Measurements from ENCODE around the gene POLA2.

The POLA2 gene

DNA sequence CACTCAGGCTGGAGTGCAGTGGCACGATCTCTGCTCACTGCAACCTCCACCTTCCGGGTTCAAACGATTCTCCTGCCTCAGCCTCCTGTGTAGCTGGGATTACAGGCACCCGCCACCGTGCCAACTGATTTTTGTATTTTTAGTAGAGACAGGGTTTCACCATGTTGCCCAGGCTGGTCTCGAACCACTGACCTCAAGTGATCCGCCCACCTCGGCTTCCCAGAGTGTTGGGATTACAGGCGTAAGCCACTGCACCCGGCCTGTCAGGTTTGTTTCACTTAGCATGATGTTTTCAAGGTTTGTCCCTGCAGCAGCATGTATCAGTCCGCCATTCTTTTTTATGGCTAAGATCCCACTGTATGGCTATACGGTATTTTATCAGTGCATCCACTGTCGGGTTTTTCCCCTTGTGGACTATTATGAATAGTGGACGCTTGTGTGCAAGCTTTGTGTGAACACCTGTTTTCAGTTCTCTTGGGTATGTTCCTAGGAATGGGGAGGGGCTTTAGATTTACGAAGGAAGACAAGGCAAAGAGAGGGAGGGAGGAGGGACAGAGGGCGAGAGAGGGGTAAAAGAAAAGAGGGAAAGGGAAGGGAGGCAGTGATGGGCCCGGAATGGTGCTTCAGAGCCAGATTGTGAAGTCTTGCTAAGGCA is 39.0 kb downstream of the POLA2 start:
- DNase-seq (ENCODE audit: low spot score) = no peak
- Mint-ChIP-seq H3K27me3 (ENCODE audit: low read depth) (no peaks in the 10 kb centered on the region), H3K9me3 (no peaks in the 10 kb centered on the region), H3K36me3 (ENCODE audit: low read depth) (peaks cover 15% of the 10 kb centered on the region), H3K4me3 (no peak overlapping the region), H3K27ac (no peak overlapping the region), H3K4me1 (ENCODE audit: low read depth) (no peaks in the 10 kb centered on the region)

- Mint-ChIP-seq H3K4me1 (ENCODE audit: low read depth) (no peaks in the 10 kb centered on the region), H3K27me3 (ENCODE audit: low read depth) (no peaks in the 10 kb centered on the region), H3K27ac (peak overlapping the region; percentile 17), H3K4me3 (no peak overlapping the region), H3K36me3 (ENCODE audit: low read depth) (peaks cover 8% of the 10 kb centered on the region), H3K9me3 (no peaks in the 10 kb centered on the region)
- no peak for DNase-seq (ENCODE audit: low spot score)
Observed at GRCh38 chr11:65301491-65302329, 39.9 kb downstream of the POLA2 start.

GRCh38 chr11:65303555-65303954 is 41.8 kb downstream of the POLA2 start:
- no peaks in the 10 kb centered on the region for H3K9me3 Mint-ChIP-seq
- H3K4me3 Mint-ChIP-seq = no peak overlapping the region
- H3K27me3 Mint-ChIP-seq (ENCODE audit: low read depth) = no peaks in the 10 kb centered on the region
- H3K27ac Mint-ChIP-seq = no peak overlapping the region
- no peak for DNase-seq (ENCODE audit: low spot score)
- no peaks in the 10 kb centered on the region for H3K4me1 Mint-ChIP-seq (ENCODE audit: low read depth)
- H3K36me3 Mint-ChIP-seq (ENCODE audit: low read depth) = peaks cover 8% of the 10 kb centered on the region

GRCh38 chr11:65304110-65304509 is 42.3 kb downstream of the POLA2 start:
- Mint-ChIP-seq H3K9me3 (no peaks in the 10 kb centered on the region), H3K27me3 (ENCODE audit: low read depth) (no peaks in the 10 kb centered on the region), H3K4me1 (ENCODE audit: low read depth) (no peaks in the 10 kb centered on the region), H3K36me3 (ENCODE audit: low read depth) (peaks cover 8% of the 10 kb centered on the region), H3K4me3 (no peak overlapping the region), H3K27ac (no peak overlapping the region)
- DNase-seq (ENCODE audit: low spot score) = no peak

- H3K9me3 Mint-ChIP-seq = no peaks in the 10 kb centered on the region
Observed at GRCh38 chr11:65304613-65305012, 42.9 kb downstream of the POLA2 start.

GRCh38 chr11:65305501-65306268 is 43.9 kb downstream of the POLA2 start:
- Mint-ChIP-seq H3K9me3 (no peaks in the 10 kb centered on the region), H3K4me1 (ENCODE audit: low read depth) (no peaks in the 10 kb centered on the region), H3K27ac (no peak overlapping the region), H3K27me3 (ENCODE audit: low read depth) (no peaks in the 10 kb centered on the region), H3K36me3 (ENCODE audit: low read depth) (peaks cover 7% of the 10 kb centered on the region), H3K4me3 (no peak overlapping the region)
- no peak for DNase-seq (ENCODE audit: low spot score)

More at GRCh38 chr11:65304613-65305012, 42.9 kb downstream of the POLA2 start:
- Mint-ChIP-seq H3K27me3 (ENCODE audit: low read depth) (no peaks in the 10 kb centered on the region), H3K27ac (no peak overlapping the region), H3K4me3 (no peak overlapping the region), H3K4me1 (ENCODE audit: low read depth) (no peaks in the 10 kb centered on the region), H3K36me3 (ENCODE audit: low read depth) (peaks cover 8% of the 10 kb centered on the region)
- no peak for DNase-seq (ENCODE audit: low spot score)

DNA sequence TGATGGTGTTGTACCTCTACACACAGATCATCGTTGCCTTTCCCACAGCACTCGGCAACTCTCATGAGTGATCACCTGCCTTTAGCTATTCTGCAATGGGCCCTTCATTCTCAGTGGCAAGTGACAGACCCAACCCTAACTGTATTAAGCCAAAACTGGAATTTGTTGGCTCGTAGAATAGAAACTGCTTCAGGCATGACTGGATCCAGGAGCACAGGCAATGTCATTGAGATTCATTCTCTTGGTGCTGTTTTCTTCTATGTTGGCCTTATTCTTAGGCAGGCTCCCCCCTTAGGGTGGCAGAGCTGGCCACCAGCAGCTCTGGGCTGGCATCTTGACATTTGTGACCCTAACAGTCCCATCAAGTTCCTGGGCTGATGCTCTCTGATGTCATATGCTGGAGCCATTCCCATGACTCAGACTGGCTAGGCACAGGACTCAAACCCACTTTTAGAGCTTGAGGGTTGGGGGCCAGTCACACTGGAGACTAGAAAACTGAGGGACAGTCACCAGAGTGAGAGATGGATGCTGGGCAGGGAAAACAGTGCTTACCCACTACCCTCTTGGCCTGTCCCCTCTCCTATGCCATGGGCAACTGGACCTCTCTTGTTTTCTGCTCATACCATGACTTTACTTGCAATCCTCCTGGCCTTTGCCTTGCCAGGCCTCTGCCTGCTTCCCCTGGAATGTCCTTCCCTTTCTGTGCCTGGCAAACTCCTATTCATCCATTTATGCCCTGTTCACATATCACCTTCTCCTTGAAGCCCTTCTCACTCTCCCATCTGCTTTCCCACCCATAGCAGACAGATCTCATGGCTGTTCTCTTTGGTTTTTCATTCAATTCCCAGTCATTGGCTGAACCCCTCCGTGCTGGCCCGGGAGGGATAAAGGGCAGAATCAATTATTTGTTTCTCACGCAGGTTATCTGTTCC is 45.8 kb downstream of the POLA2 start:
- no peaks in the 10 kb centered on the region for H3K4me1 Mint-ChIP-seq (ENCODE audit: low read depth)
- no peak for DNase-seq (ENCODE audit: low spot score)

DNA sequence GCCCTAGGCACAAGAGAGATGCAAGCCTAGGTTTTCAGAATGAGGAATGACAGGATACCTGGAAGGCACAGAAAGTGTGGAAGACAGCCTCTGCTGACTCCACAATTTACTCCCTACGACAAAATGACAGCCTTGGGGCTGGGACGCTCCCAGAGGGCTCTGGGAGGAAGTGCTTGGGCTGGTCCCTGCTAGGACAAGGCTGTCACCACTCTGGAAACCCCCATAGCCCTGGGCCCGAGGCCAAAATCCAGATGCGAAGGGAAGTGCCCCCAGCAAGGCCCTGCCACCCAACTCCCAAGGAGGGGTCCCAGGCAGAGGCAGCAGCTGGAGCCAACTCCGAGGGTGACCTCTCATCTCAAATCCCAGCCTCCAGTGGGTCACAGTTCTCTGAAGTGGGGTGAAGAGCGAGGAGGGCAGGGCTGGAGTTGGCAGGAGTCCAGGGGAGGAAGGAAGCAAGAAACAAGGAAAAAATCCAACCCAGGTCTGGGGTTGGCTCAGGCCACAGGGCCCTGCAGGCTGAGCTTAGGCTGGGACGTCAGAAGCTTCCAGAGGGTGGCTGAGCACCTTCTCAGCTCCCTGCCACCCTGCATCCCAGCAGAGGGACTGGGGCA is 46.6 kb downstream of the POLA2 start:
- no peaks in the 10 kb centered on the region for H3K27me3 Mint-ChIP-seq (ENCODE audit: low read depth)
- H3K4me3 Mint-ChIP-seq = no peak overlapping the region
- H3K4me1 Mint-ChIP-seq (ENCODE audit: low read depth) = no peaks in the 10 kb centered on the region
- no peak overlapping the region for H3K27ac Mint-ChIP-seq
- no peak for DNase-seq (ENCODE audit: low spot score)
- H3K9me3 Mint-ChIP-seq = no peaks in the 10 kb centered on the region
- peaks cover 7% of the 10 kb centered on the region for H3K36me3 Mint-ChIP-seq (ENCODE audit: low read depth)

More for the DNA sequence above, 45.8 kb downstream of the POLA2 start:
- Mint-ChIP-seq H3K4me3 (no peak overlapping the region), H3K27me3 (ENCODE audit: low read depth) (no peaks in the 10 kb centered on the region), H3K9me3 (no peaks in the 10 kb centered on the region), H3K36me3 (ENCODE audit: low read depth) (peaks cover 7% of the 10 kb centered on the region), H3K27ac (no peak overlapping the region)

GRCh38 chr11:65309006-65309405 is 47.2 kb downstream of the POLA2 start:
- peaks cover 5% of the 10 kb centered on the region for H3K36me3 Mint-ChIP-seq (ENCODE audit: low read depth)
- no peaks in the 10 kb centered on the region for H3K27me3 Mint-ChIP-seq (ENCODE audit: low read depth)
- DNase-seq (ENCODE audit: low spot score) = no peak
- H3K9me3 Mint-ChIP-seq = no peaks in the 10 kb centered on the region
- H3K4me3 Mint-ChIP-seq = no peak overlapping the region
- no peaks in the 10 kb centered on the region for H3K4me1 Mint-ChIP-seq (ENCODE audit: low read depth)
- H3K27ac Mint-ChIP-seq = no peak overlapping the region

DNA sequence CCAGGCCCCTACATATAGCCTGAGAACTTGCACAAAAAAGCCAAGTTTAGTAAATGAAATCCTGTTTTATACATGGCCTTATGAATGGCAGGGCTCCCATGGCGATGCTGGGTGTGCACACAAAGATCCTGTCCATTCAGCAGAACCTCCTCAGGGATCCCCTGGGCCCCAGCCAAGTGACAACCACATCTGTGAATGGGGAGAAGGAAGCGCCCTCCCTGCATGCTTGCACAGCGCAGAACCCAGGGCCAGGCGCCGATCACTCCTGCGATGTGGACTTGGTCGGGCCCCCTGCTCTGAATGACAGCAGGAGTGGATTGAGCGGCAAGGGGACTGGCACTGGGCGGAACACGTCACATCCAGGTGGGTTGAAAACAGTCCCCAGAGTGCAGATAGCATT is 48.5 kb downstream of the POLA2 start:
- Mint-ChIP-seq H3K27ac (no peak overlapping the region), H3K4me1 (ENCODE audit: low read depth) (no peaks in the 10 kb centered on the region), H3K9me3 (no peaks in the 10 kb centered on the region), H3K36me3 (ENCODE audit: low read depth) (peaks cover under 1% of the 10 kb centered on the region), H3K4me3 (no peak overlapping the region), H3K27me3 (ENCODE audit: low read depth) (peaks cover 2% of the 10 kb centered on the region)
- DNase-seq (ENCODE audit: low spot score) = no peak

- H3K4me1 Mint-ChIP-seq (ENCODE audit: low read depth) = peaks cover 1% of the 10 kb centered on the region
- H3K36me3 Mint-ChIP-seq (ENCODE audit: low read depth) = no peaks in the 10 kb centered on the region
- peaks cover 2% of the 10 kb centered on the region for H3K27me3 Mint-ChIP-seq (ENCODE audit: low read depth)
- no peaks in the 10 kb centered on the region for H3K9me3 Mint-ChIP-seq
- H3K4me3 Mint-ChIP-seq = no peak overlapping the region
- H3K27ac Mint-ChIP-seq = no peak overlapping the region
- DNase-seq (ENCODE audit: low spot score) = no peak
Observed at GRCh38 chr11:65310736-65311135, 49.0 kb downstream of the POLA2 start.

GRCh38 chr11:65311170-65311678 is 49.5 kb downstream of the POLA2 start:
- peaks cover 5% of the 10 kb centered on the region for H3K4me1 Mint-ChIP-seq (ENCODE audit: low read depth)
- H3K27ac Mint-ChIP-seq = no peak overlapping the region
- no peak overlapping the region for H3K4me3 Mint-ChIP-seq
- no peaks in the 10 kb centered on the region for H3K9me3 Mint-ChIP-seq
- DNase-seq (ENCODE audit: low spot score) = no peak
- H3K36me3 Mint-ChIP-seq (ENCODE audit: low read depth) = no peaks in the 10 kb centered on the region
- peaks cover 2% of the 10 kb centered on the region for H3K27me3 Mint-ChIP-seq (ENCODE audit: low read depth)

Data from T-helper 2 cell treated with Interferon-gamma antibody and Interleukin-4, amounts not matched to agents 5 μg/mL and 100 μg/mL, for 36 hours (primary cell).